Stomach (tissue), 9 donors: ENCODE measurements around the gene CLIC1. TPM values are rescaled to one million over a fixed set of nuclear protein-coding genes. Genes with fewer than 3 reads are reported as not detected.

Experiments used
- DNase-seq, 2 donors: peaks; one replicate each; pipeline versions ENCODE4 v3.0.0 to v3.0.0-alpha.2; 2013 to 2019
- H3K27ac ChIP-seq, 5 donors: fragments of 200-600 bp in 4 of 5; sonication (generic) in 4 of 5; one replicate each; pipeline ENCODE4 v1.5.1; 2013 to 2019; ENCODE audit warnings: mild to moderate bottlenecking in 1 of 5, moderate library complexity in 1 of 5
- H3K27me3 ChIP-seq, 3 donors: fragments of 200-600 bp; sonication (generic); one replicate each; pipeline ENCODE4 v1.5.1; 2017 to 2019; ENCODE audit warnings: mixed run types in 1 of 3
- H3K36me3 ChIP-seq, 4 donors: fragments of 200-600 bp; sonication (generic); 1 replicate in 3 of 4; 2 replicates in 1 of 4; pipeline ENCODE4 v1.5.1; 2016 to 2019
- H3K4me1 ChIP-seq, 4 donors: fragments of 200-600 bp; sonication (generic); one replicate each; pipeline ENCODE4 v1.5.1; 2016 to 2019
- H3K4me3 ChIP-seq, 4 donors: fragments of 200-600 bp; sonication (generic) in 3 of 4; one replicate each; pipeline ENCODE4 v1.5.1; 2016 to 2019; ENCODE audit warnings: mild to moderate bottlenecking in 1 of 4
- H3K9me3 ChIP-seq, 4 donors: fragments of 200-600 bp; sonication (generic); one replicate each; pipeline ENCODE4 v1.5.1; 2016 to 2019
- EP300 ChIP-seq: sonication (generic); formaldehyde crosslinking; IDR thresholded peaks from one replicate; pipeline ENCODE4 v1.6.1; 2017; ENCODE audit warnings: antibody characterized with exemption
- POLR2A ChIP-seq, 4 donors: fragments of 450-650 bp; IDR thresholded peaks; one replicate each; pipeline ENCODE4 v1.6.1; 2016; ENCODE audit warnings: antibody characterized with exemption in 4 of 4, control low read depth in 2 of 4, mild to moderate bottlenecking in 1 of 4, moderate library complexity in 1 of 4
- POLR2AphosphoS5 ChIP-seq, 3 donors: sonication (generic); formaldehyde crosslinking; IDR thresholded peaks; one replicate each; pipeline ENCODE4 v1.6.1; 2016; ENCODE audit warnings: antibody characterized with exemption in 3 of 3
- WGBS, 5 donors: extraction: QIAGEN DNeasy Blood & Tissue Kit in 3 of 5; methylation state at CpG; one replicate each; pipeline versions ENCODE4 v1.1.5 to v1.1.7; 2013 to 2018; 5-methylcytosine and 5-hydroxymethylcytosine counted together
- intact Hi-C: fragments of 100-400 bp; cut with DNase I; formaldehyde crosslinking; loops from one replicate; pipeline ENCODE4 v1.15.1; 2023; ENCODE audit warnings: low total_unique reads
- polyA plus RNA-seq, 3 donors: library from polyadenylated mRNA; stranded (reverse); fragments of 200-250 nt; gene quantifications; one replicate each; pipeline ENCODE4 v1.2.3, GENCODE V29; 2013
- total RNA-seq, 5 donors: library from RNA; depleted of rRNA; stranded (reverse); fragments of >200 nt; gene quantifications; one replicate each; pipeline versions ENCODE4 v1.1.0 to v1.2.3, GENCODE V29; 2014 to 2016
- TF ChIP-seq, protein P1 (sequence below), 7 experiments: fragments of 450-650 bp in 4 of 7; fragments of 200-600 bp in 3 of 7; sonication (generic) in 3 of 7; IDR thresholded peaks; one replicate each; pipeline ENCODE4 v1.5.1; 2016 to 2019; ENCODE audit warnings: antibody characterized with exemption in 7 of 7, control low read depth in 2 of 7, mild to moderate bottlenecking in 1 of 7
- donor health status: healthy with polysubstance abuse.
- donor health status: Bipolar disorder and iron deficiency.
- donor health status: healthy.

Gene CLIC1
- total and polyA plus RNA-seq, 8 donors = 33.8 to 597 (median 278) TPM

DNA sequence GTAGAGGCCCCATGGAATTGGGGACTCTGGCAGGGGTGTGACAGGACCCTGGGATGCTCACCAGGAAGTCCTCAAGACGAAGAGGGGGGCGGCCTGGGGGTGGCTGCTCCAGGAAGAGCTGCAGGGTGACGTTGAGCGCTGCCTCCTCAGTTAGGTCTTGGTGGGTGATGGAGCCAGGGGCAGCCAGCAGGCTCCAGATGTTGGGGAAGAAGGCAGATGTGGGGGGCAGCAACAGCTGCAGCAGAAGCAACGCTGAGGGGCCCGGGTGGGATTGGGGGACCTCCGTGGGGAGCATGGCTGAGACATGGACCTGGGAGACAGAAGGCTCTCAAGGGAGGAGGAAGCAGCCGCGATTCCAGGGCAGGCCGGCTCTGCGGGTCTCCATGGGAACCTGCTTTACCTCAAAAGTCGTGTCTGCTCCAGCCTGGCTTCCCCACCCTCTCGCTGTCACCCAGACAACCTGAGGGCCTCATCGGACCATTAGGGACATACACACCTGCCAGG lies 40.2 kb upstream of the CLIC1 start:
- Histone ChIP-seq H3K4me3 (peak overlapping the region in 2 of 4 donors; percentile 1 to 24), H3K27me3 (no peaks in the 10 kb centered on the region), H3K9me3 (no peaks in the 10 kb centered on the region), H3K36me3 (peaks cover 28 to 38% (median 37%) of the 10 kb centered on the region in 4 donors), H3K4me1 (peaks cover 28 to 44% (median 35%) of the 10 kb centered on the region in 4 donors), H3K27ac (peak overlapping the region; percentile 78 to 90 (median 84))
- no peak for DNase-seq
- WGBS, 5 donors = 25 to 37% (median 33%) methylated on average over 14 of the region's 14 CpGs
- intact Hi-C loops = no loop called here
- TF ChIP-seq POLR2AphosphoS5 (IDR thresholded peaks at IDR 0.05) = no peak

DNA sequence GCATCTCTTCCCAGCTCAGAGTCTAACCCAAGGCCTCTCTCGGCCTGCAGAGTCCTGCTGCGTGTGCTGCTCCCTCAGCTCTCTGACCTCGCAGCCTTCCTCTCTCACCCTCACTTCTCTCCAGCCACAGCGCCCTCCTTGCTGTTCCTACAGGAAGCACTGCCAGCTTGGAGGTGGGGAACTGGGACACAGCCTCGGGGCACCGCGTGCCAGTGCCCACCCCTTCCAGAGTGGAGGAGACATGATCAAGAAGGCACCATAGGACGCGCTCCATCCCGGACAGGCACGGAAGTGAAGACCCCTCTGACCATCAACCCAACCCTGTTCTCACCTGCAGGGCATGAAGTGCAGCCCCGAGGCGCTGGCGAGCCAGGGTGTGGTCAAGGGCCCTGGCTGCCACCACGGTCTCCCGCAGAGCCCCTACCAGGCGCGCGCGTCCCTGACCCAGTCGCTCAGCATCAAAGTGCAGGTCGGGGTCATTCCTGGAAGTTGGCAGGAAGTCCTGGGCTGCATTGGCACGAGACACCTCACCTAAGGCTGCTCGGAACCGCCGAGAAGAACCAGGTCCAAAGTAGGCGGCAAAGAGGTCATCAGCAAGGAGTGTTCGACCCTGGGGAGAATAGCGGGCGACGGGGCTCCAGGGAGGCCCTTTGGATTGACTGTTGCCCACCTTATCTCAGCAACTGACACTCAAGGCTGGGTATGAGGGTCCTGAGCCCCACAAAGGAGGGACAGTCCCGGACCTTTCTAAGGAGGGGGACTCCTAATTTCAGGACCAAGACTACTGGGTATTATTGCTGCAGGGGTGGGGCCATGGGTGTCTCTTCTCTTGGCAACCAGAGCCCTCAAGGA lies 39.5 kb upstream of the CLIC1 start:
- Histone ChIP-seq H3K27ac (peak overlapping the region; percentile 78 to 90 (median 84)), H3K27me3 (no peaks in the 10 kb centered on the region), H3K9me3 (no peaks in the 10 kb centered on the region), H3K4me1 (peaks cover 28 to 44% (median 35%) of the 10 kb centered on the region in 4 donors), H3K36me3 (peaks cover 22 to 31% (median 30%) of the 10 kb centered on the region in 4 donors), H3K4me3 (no peak overlapping the region)
- WGBS, 5 donors = 53 to 72% (median 61%) methylated on average over 20 to 32 of the region's 32 CpGs
- no peak for DNase-seq
- TF ChIP-seq POLR2A (IDR thresholded peaks at IDR 0.05) (no peak), EP300 (no peak), POLR2AphosphoS5 (IDR thresholded peaks at IDR 0.05) (no peak)
- TF ChIP-seq, protein P1, sequence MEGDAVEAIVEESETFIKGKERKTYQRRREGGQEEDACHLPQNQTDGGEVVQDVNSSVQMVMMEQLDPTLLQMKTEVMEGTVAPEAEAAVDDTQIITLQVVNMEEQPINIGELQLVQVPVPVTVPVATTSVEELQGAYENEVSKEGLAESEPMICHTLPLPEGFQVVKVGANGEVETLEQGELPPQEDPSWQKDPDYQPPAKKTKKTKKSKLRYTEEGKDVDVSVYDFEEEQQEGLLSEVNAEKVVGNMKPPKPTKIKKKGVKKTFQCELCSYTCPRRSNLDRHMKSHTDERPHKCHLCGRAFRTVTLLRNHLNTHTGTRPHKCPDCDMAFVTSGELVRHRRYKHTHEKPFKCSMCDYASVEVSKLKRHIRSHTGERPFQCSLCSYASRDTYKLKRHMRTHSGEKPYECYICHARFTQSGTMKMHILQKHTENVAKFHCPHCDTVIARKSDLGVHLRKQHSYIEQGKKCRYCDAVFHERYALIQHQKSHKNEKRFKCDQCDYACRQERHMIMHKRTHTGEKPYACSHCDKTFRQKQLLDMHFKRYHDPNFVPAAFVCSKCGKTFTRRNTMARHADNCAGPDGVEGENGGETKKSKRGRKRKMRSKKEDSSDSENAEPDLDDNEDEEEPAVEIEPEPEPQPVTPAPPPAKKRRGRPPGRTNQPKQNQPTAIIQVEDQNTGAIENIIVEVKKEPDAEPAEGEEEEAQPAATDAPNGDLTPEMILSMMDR (IDR thresholded peaks at IDR 0.05) = no peak
- intact Hi-C loops = no loop called here

DNA sequence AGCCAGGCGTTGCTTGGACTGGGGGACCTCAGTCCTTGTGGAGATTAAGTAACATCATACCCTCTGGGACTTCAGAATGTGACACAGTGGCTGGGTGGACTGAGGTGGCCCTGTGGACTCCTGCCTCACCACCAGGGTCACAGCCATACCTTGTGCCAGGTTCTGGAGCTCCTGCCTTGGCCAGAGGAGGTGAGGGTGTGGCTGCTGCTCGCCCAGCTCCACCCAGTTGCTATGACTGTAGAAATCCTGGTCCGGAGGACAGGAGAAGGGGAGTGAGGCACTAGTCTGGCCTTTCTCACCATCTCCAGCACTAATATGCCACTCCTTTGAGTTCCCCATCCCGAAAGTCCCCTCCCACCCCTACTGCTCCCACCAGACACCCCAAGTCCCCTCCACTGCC lies 38.9 kb upstream of the CLIC1 start:
- peak overlapping the region; percentile 78 to 90 (median 84) for H3K27ac ChIP-seq
- H3K36me3 ChIP-seq = peaks cover 15 to 24% (median 24%) of the 10 kb centered on the region in 4 donors

DNA sequence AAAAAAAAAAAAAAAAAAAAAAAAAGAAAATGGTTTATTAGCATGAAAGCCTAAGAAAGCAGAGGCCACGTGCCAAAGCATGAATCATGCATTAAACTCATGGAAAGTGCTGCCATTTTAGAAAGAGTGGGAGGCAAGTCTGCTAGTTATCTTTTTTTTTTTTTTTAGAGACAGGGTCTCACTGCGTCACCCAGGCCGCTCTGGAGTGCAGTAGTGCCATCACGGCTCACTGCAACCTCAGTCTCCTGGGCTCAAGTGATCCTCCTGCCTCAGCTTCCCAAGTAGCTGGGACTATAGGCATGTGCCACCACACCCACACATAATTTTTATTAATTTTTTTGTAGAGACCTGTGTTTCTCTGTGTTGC lies 35.6 kb upstream of the CLIC1 start:
- no peak for DNase-seq
- Histone ChIP-seq H3K27me3 (no peaks in the 10 kb centered on the region), H3K4me3 (no peak overlapping the region), H3K9me3 (no peaks in the 10 kb centered on the region), H3K36me3 (no peaks in the 10 kb centered on the region), H3K27ac (no peak overlapping the region), H3K4me1 (peaks cover 23 to 42% (median 28%) of the 10 kb centered on the region in 4 donors)
- TF ChIP-seq, protein P1 (IDR thresholded peaks at IDR 0.05) = no peak
- no peak for TF ChIP-seq EP300
- no peak for TF ChIP-seq POLR2AphosphoS5 (IDR thresholded peaks at IDR 0.05)
- TF ChIP-seq POLR2A (IDR thresholded peaks at IDR 0.05) = no peak
- WGBS, 5 donors = 59 to 77% (median 74%) methylated on average over 4 of the region's 4 CpGs
- intact Hi-C loops = no loop called here

More for the DNA sequence above, 38.9 kb upstream of the CLIC1 start:
- no peaks in the 10 kb centered on the region for H3K9me3 ChIP-seq
- H3K4me3 ChIP-seq = no peak overlapping the region
- TF ChIP-seq POLR2AphosphoS5 (IDR thresholded peaks at IDR 0.05) (peak in 2 of 3 donors; percentile 58 to 59), EP300 (no peak), POLR2A (IDR thresholded peaks at IDR 0.05) (no peak)
- TF ChIP-seq, protein P1 (IDR thresholded peaks at IDR 0.05) = peak in 2 of 7 experiments; percentile 22 to 36
- intact Hi-C loops = no loop called here
- DNase-seq = peak; percentile 73 to 84
- peaks cover 28 to 49% (median 35%) of the 10 kb centered on the region in 4 donors for H3K4me1 ChIP-seq
- no peaks in the 10 kb centered on the region for H3K27me3 ChIP-seq
- WGBS, 5 donors = 32 to 59% (median 44%) methylated on average over 4 of the region's 4 CpGs
